Glomerular visceral epithelial cell (primary cell): ENCODE results near the gene POU5F1.
A peak's percentile ranks its signal among the peaks of the same experiment; 100 is the strongest.

Source experiments
- DNase-seq: peaks from one replicate; pipeline ENCODE4 v3.0.0-alpha.2; 2016; ENCODE audit errors: extremely low spot score

POU5F1 gene

DNA sequence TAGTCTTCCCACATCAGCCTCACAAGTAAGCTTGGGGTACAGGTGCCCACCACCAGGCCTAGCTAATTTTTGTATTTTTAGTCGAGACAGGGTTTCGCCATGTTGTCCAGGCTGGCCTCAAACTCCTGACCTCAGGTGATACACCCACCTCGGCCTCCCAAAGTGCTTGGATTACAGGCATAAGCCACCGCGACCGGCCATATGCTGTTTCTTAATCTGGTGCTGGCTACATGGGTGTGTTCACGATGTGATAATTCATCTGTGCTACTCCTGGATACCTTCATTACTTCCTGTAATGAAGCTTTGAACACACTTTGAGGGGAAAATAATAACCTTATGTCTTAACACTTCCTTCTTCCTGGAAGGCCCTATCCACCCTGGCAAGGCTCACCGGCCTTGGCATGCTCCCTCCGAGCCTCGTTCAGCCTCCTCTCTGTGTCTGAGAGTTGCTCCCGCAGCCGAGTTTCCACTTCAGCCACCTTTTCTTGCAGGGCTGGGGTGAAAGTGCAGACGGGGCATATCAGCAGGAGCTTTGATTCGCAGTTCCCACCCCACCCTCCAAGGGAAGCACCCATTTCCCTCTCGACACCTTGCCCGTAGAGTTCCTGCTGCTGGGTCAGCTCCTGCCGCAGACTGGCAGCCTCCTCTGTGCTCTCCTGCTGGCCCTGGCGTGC, 26.0 kb downstream of the POU5F1 start:
- no peak for DNase-seq

DNA sequence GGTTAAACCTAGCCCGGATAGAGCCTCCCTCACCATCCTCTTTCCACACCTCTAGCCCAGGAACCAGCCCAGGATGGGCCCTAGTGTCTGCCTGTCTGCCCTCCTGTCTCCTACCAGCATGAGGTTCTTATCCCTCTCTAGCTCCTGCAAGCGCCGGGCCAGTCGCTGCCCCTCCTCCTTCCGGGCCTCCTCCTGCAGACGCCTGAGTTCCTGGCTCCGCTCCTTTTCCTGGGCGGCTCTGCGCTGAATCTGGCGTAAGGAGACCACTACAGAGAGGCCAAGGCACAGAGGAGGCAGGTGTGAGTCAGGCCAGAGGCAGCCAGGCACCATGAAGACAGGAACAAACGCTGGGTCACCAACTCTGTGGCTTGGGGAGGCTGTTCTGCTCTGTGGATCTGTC, 27.3 kb downstream of the POU5F1 start:
- DNase-seq, result peak; percentile 93

DNA sequence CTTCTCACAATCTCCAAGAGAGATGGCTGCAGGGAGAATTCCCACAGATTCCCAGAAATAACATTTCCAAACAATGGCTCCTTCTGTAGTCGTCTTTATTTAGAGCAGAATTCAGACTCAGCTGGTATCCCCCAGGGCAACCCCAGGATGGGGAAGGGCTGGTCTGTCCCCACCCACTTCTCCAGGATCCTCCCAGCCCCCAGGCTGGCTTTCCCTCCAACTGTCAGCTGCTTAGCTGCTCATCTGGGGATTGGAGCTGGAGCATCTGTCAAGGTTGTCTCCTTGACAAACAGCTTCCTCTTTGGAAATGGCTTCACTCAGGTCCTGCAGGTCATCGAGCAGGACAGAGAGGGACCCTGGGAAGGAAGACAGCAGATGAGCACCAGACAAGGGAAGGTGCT, 28.1 kb downstream of the POU5F1 start:
- DNase-seq, result no peak

DNA sequence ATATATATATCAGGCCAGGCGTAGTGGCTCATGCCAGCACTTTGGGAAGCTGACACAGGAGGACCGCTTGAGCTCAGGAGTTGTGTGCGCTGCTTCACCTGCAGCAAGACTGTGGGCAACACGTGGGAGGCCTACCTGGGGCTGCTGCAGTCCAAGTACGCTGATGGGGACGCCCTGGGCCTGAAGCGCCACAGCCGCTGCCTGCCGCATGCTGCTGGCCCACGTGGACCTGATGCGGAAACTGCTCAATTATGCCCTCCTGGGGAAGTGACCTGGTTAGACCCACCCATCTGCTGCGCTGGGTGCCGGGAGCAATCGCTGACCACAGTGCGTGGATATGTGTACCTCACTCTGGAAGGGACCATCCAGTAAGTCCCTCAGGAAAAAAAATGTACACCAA, 29.8 kb downstream of the POU5F1 start:
- DNase-seq, result no peak

DNA sequence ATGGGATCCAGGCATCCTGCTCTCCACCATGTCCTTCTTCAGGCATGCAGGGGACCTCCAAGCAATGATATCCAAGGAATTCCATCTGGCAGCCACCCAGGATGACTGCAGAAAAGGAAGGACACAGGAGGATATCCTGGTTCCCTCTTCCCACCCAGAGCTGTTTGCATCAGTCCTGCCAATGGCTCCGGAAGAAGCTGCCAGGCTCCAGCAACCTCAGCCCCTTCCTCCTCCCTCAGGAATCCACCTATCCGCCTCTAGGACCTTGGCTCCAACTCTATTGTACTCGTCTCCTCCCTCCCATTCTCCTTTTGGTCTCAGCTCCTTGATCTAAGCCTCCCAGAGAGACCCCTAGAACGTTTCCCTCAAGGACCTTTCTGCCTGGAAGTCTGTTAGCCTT, 30.9 kb downstream of the POU5F1 start:
- peak; percentile 78 for DNase-seq

DNA sequence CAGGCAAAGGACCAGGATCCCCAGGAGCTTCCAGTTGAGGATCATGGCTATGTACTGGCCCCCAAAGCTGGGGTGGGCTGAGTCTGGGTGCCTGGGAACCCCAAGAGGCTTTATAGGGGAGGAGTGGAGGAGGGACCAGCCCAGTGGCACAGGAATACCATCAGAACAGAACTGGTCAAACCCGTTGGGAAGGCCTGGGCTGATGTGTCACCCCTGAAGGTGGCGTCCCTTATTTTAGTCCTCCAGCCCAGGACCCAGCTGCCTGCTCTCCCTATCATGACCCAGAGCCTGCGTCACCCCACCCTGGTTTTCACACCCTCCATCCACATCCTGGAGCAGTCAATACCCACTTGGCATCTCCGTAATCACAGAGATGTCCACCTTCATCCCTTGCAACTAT, 31.5 kb downstream of the POU5F1 start, which contains the start of gene PSORS1C2:
Gene PSORS1C2, minus strand, starts transcription at position 85 of the 400 bp plus-strand sequence. Its CDS starts 40 bp downstream, at position 45.
- DNase-seq, result no peak

DNA sequence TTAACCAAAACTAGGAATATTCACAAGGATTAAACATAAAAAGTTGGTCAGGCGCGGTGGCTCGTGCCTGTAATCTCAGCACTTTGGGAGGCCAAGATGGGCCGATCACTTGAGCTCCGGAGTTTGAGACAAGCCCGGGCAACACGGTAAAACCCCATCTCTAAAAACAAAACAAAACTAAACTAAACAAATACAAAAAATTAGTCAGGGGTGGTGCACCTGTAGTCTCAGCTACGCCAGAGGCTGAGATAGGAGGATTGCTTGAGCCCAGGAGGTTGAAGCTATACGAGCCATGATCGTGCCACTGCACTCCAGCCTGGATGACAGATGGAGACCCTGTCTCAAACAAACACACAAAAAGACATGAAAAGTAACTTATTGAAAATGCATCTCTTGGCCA, 34.8 kb downstream of the POU5F1 start:
- DNase-seq, result no peak

DNA sequence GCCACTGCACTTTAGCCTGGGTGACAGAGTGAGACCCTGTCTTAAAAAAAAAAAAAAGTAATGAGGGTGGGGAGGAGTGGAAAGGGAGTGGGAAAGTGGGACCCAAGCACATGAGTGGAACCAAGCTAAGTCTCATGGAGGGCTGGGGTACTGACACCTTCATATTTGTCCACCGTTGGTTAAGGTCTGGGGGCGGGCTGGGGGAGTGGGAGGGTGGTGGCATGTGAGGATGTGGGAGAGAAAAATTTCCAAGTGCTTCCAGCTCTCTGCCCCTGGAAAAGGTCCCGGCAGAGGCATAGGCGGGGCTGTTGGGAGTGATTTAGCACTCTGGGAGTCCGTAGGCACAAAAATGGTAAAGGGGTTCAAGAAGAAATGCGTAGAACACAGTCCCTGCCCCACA, 37.7 kb downstream of the POU5F1 start:
- no peak for DNase-seq

DNA sequence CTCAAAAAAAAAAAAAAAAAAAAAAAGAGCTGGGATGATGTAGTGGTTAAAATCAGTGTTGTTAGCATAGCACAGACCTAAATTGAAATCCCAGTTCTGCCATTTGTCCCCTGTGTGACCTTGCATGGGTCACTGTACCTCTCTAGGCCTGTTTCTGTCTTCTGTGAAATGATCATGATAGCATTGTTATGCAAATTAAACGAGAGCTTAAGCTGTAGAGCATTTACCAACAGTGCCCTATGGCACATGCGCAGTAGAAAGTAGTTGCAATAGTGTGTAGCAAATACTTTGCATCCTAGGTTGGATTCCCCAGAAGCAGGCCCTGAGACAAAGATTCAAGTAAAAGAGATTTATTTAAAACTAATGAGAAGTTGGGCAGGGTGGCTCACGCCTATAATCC, 38.9 kb downstream of the POU5F1 start:
- DNase-seq, result no peak

DNA sequence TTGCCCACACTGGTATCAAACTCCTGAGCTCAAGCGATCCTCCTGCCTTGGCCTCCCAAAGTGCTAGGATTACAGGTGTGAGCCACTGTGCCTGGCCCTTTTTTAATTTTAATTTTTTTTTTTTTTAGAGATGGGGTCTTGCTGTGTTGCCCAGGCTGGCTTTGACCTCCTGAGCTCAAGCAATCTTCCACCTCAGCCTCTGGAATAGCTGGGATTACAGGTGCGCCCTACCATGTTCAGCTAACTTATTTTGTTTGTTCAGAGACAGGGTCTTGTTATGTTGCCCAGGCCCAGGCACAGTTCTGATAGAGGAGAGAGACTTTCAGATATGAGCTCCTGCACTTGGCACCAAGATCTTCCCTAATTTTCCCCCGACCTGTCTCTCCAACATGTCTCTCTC, 39.7 kb downstream of the POU5F1 start:
- no peak for DNase-seq

DNA sequence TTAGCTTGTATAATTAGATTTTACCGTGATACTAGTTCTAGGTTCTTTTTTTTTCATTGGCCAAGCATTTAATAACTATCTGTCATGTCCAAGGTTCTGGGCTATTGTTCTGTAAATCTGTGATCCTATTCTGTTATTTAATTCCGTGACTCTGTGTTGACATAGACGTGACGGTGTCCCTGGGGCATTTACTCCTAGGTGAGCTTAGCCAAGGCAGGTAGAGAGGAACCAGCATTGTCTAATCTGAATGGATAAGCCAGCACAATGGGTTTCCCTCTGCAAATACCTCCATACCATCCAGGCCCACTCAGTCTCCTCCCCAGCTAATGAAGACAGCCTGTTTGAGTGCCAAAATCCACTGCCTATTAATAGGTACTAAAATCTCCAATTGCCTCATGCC, 41.4 kb downstream of the POU5F1 start:
- no peak for DNase-seq

DNA sequence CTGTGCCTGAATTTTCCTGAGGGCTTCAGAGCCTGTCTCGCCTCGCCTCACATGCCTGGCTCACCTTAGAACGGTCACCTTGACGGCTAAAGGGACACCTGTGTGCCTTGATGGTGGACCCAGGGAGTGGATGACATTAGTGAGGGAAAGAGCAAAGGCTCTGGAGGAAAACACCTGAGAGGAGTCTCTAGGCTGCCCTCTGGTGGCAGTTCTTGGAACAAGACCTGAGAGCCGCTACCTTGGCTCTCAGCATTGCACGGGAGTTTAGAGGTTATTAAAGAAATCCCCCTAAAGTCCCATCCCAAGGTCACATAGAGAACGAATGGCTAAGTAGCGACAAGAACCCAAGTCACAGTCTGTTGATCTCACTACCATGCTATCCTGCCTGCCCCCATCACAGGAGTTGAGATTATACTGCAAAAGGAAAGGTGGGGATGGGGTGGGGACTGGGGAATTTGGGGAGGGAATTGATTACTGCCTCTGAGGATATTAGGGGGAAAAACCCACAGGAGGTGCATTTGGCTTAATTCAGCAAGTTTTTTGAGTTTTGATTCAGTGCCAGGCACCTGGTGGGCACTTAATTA, 42.3 kb downstream of the POU5F1 start:
- peak; percentile 68 for DNase-seq

DNA sequence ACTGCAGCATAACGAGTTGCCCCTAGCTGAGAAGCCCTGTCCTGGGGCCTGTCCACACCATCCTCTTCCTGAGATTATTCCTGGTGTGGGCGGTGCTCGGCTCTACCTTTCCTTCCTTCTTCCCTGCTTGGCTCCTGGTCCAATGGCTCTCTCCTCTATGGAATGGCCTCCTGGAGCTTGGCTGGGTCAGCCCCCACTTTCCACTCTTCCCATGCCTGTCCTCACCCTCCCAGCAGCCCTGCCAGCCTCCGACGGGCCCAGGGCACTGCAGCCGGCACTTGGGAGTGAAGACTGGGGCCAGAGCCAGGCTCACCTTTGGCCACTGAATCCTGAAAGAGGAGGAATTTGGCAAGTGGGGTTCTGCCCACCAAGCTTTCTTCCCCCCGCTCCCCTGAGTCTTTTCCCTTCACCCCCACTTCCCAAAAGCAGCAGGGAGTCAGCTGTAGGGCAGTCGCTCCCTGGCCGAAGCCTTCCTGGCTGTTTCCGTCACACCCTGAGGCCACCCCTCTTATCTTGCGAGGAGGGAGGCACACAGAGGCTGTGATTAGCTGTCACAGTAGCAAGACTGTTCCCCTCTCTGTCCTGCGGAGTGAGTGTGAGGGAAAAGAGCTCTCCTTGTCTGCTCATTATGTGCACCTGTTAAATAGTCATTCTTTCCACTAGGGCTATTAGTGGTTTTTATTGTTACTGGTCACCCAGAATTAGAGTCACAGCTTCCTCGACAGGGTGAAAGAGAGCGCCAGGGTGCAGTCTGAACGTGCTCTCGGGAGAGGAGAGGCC, 43.9 kb downstream of the POU5F1 start:
- DNase-seq, result no peak

DNA sequence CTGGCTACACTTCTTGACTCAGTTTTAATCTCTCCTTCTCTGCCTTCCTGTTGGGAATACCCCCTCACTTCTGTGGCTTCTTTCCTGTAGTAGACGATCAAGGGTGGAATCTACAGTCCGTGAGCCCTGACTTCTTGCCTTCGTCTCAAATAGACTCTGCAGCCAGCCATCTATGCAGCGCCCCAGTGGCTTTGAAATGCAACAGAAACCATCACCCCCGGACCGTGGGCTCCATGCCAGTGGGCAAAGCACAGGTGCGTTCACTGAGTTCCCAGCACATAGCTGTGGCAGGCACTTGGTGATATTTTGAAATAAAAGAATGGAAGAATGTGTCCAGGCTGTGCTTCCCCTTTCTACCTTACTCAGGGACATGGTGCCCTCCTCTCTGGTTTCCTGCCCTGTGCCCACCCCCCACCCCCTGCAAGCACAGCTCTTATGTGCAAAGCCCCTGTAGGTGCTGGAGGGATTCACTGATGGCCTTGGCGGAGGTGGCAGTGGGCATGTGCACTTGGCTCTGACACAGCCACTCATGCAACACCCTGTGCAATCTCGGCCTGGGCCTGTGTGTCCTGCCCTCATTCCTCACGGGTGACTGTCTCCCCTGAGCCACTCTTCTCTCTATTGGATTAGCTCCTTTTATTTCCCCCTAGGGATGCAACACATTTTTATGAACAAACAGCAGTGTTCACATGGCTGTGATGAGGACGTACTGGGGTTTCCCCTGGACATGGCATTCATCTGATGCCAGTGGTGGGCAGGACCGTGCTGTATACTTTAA, 44.7 kb downstream of the POU5F1 start:
- peak; percentile 52 for DNase-seq

DNA sequence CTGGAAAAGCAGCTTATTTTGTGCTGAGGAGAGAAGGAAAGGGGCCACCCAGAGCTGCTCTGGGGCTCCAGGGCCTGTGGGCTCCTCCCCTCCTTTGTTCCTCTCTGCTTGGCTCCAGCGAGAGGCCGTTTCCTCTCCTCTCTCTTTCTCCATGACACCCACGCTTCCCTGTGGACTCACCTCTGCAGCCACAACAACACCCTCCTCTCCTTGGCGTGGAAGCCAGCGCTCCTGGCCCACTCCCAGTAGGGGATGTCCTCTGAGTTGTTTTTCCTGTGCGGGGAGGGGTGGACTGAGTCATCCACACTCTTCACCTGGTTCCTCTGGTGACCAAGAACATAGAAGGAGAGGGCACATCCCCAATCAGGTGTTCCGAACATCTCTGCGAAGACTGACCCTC, 45.3 kb downstream of the POU5F1 start:
- peak; percentile 60 for DNase-seq

DNA sequence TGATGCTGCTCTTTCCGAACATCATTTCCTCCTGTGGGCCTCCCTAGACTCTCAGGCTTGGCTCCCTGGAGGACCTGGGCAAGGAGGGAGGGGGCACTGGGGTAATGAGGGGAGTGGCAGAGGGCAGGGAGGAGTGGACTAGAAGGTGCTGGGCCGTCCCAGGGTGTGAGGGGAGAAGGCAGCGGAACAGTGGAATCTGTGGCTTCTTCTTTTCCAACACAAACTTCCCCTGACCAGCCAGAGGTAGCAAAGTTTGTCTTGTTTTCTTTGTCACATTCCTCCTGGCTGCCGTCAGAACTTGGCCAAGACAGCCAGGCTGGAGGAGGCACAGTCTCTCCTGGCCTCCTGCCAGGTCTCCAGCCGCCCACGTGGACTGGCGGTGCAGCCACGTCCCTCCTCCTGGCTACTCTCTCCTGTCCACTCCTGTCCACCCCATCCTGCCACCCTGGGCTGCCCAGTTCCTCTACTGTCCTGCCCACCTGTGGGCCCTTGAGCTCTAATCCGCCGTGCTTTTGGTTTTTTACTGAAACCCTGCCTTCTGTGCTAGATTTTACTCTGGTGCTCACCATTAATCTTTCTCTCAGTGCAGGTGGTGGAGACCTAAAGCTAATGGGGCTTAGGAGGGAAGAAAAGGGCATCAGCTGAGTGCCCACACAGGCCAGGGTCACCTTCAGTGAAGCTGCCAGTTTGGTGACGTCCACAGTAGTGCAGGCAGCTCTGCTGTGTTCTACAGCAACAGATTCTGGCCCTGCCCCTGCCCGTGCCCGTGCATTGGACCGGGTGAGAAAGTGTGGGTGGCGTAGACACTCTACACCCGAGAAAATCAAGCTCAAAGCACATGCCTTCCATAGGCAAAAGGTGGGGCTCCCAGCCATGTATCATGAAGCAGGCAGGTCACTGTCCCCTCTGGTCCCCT, 47.4 kb downstream of the POU5F1 start:
- peak; percentile 94 for DNase-seq

DNA sequence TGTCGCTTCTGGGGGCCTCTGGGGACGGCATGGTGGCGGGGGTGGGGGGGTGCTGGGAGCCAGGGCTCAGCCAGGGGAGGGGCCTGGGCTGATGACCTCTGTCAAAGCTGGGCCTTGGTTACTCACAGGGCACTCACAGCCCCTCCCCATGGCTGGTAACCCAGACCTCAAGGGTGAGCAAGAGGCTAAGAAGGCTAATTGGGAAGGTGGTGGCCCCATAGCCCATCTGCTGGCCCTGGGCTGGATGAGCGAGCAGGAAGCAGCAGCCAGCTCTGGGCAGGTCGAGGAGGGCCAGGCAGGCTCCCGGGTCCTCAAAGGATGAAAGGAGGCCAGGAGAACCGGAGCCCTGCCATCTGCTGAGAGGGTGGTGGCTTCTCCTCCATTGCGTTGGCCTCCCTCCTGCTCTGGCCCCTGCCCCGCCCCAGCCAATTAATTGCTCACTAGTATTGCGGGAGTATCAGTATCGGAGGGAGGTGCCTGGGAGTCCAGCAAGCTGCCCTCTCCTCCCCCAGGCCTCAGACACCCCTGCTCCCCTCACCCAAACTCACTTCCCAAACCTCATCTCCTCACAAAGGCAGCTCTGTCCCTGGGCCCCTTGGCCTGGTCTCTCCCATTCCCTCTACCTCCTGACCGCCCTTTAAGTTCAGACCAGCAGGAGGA, 49.2 kb downstream of the POU5F1 start:
- DNase-seq, result no peak

DNA sequence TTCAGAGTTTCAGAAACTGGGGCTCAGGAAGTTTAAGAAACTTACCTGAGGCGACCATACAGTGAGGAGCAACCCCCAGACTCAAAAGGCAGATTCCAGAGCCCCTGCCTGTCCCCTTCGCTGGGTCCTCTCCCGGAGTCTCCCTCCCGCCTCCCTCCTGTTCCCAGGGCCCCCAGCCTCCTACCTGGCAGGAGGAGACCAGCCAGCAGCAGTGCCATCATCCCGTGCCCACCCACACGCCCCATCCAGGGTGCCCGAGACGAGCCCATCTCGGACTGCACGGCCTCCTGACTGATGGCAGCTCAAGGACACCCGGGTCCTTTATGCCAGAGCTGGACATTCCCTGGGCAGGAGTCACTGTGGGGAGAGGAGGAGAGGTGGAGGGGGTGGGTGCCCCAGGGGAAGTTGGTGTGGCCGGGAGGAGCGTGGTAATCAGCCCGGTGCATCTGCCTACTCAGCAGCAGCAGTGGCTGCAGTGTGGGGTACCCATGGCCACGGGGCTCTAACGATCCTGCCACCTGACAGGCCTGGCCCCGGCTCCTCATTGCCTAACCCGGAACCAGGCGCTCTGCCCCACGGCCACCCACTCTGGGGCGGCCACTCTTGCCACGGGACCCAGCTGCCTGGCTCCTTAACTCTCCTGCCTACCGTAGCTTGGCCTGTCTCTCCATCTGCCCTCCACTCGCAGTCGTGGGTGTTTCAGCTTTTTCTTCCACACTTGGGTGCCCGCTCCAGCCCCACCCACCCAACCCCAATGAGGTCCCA, 50.1 kb downstream of the POU5F1 start, which contains the start of gene CDSN:
Gene CDSN, minus strand, starts transcription at position 296 of the 765 bp plus-strand sequence. Its CDS starts 27 bp downstream, at position 269.
- no peak for DNase-seq

DNA sequence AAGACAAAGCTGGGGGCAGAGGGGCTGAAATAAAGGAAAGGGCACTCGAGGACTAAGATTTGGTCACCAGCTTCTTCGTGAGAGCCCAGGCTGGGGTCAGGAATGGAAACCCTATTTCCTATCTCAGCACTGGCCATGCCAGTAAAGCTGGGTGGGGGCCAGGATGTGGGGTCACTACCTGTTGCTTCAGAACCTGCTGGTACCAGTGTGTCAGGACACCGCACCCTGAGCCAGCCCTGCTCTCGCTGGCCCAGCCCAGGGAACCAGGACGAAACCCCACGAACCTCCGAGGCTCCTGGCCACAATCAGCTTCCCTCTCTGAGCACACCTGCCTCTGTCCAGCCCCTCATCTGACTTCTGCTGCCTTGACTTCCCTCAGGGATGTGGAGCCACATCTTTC, 52.3 kb downstream of the POU5F1 start:
- DNase-seq, result no peak
